GM12892 (cell line): ENCODE results near the gene KIAA1217.
A peak's percentile ranks its signal among the peaks of the same experiment; 100 is the strongest.

ENCODE experiments used
- DNase-seq: peaks from one replicate; pipeline ENCODE4 v3.0.0; 2011; ENCODE audit not compliant: insufficient read length
- FAIRE-seq: peaks from 2 replicates; lab custom pipeline; 2011; peaks lifted over from hg19 to GRCh38; lab: Jason Lieb, UNC
- POLR2A ChIP-seq: IDR thresholded peaks from 2 replicates; pipeline ENCODE4 v1.6.1; 2011; ENCODE audit warnings: low read depth, low read length, control low read depth
- POLR2AphosphoS5 ChIP-seq: IDR thresholded peaks from 2 replicates; pipeline ENCODE4 v1.6.1; 2011; ENCODE audit warnings: low read depth, low read length, control low read depth
- TAF1 ChIP-seq: IDR thresholded peaks from 2 replicates; pipeline ENCODE4 v1.6.1; 2011; ENCODE audit warnings: low read depth, mild to moderate bottlenecking, control low read depth, low read length, borderline replicate concordance

KIAA1217 gene

GRCh38 chr10:24496906-24497305, 288.0 kb downstream of the KIAA1217 start:
- FAIRE-seq (no peak), DNase-seq (no peak)

GRCh38 chr10:24501056-24501711, 292.2 kb downstream of the KIAA1217 start:
- TF ChIP-seq POLR2A = no peak
- TF ChIP-seq TAF1 = no peak
- no peak for TF ChIP-seq POLR2AphosphoS5
- no peak for DNase-seq

More at GRCh38 chr10:24496906-24497305, 288.0 kb downstream of the KIAA1217 start:
- TF ChIP-seq POLR2A (no peak), TAF1 (no peak), POLR2AphosphoS5 (no peak)

GRCh38 chr10:24502006-24502405, 293.1 kb downstream of the KIAA1217 start:
- TF ChIP-seq POLR2AphosphoS5 = no peak
- no peak for TF ChIP-seq TAF1
- TF ChIP-seq POLR2A = no peak
- DNase-seq (no peak), FAIRE-seq (no peak)

More at GRCh38 chr10:24501056-24501711, 292.2 kb downstream of the KIAA1217 start:
- no peak for FAIRE-seq

- FAIRE-seq = no peak
- TF ChIP-seq POLR2A (no peak), TAF1 (no peak), POLR2AphosphoS5 (no peak)
- no peak for DNase-seq
Measured at GRCh38 chr10:24502801-24503460, 294.0 kb downstream of the KIAA1217 start.

- TF ChIP-seq POLR2A = no peak
- TF ChIP-seq POLR2AphosphoS5 = no peak
- TF ChIP-seq TAF1 = no peak
Measured at GRCh38 chr10:24503461-24504320, 294.8 kb downstream of the KIAA1217 start.

GRCh38 chr10:24505759-24506158, 296.8 kb downstream of the KIAA1217 start:
- FAIRE-seq = no peak
- no peak for DNase-seq
- TF ChIP-seq POLR2AphosphoS5 (no peak), POLR2A (no peak), TAF1 (no peak)

More at GRCh38 chr10:24503461-24504320, 294.8 kb downstream of the KIAA1217 start:
- DNase-seq (peak; percentile 36), FAIRE-seq (peak; percentile 48)

DNA sequence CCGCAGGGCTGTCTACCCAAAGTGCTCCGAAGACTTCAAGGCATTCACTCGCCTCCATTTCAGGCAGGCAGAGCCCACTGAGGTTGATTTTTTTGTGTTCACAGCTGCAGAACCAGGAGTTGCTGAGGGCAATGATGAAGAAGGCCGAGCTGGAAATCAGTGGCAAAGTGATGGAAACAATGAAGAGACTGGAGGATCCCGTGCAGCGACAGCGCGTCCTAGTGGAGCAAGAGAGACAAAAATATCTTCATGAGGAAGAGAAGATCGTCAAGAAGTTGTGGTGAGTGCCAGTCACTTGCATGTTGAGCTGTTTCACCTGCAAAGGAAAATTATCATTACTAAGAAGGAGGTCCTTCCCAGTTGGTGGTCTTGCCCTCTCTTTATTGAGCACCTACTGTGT, 304.2 kb downstream of the KIAA1217 start:
- no peak for TF ChIP-seq TAF1
- no peak for TF ChIP-seq POLR2A
- no peak for TF ChIP-seq POLR2AphosphoS5
- FAIRE-seq = no peak
- no peak for DNase-seq

DNA sequence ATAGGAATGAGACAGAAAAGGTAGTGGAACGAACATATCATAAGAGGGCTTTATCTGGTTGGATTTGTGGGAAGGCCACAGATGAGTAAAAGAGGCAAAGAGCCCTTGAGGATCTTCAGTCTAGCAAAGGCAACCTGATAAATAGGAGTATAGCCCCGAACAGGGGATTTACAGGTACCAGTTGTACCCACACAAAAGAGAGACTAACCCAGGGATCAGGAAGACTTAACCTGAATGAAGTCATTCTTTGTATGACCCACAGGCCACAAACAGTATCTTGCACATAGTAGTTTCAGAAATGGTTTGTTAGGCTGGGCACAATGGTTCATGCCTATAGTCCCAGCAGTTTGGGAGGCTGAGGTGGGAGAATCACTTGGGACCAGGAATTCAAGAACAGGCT, 306.5 kb downstream of the KIAA1217 start:
- FAIRE-seq (no peak), DNase-seq (no peak)
- TF ChIP-seq POLR2A = no peak
- TF ChIP-seq POLR2AphosphoS5 = no peak
- TF ChIP-seq TAF1 = no peak

DNA sequence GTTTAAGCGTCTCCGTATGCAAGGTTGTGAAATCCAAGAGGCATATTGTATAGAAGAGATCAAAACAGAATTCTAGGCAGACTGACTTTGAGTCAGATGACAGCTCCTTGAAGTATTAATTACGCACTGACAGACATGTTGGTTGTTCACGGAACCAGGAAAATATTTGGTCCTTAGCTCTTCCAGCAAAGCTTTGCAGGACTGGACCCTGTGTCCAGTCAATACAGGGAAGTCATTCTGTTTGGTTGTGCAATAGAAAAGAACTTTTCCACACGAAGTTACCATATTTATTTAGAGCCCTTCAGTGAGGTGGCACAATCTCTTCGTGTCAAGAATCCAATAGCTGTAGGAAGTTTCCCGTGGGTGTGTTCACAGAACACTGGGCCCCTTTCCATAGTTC, 309.5 kb downstream of the KIAA1217 start:
- DNase-seq (no peak), FAIRE-seq (no peak)
- TF ChIP-seq TAF1 = no peak
- no peak for TF ChIP-seq POLR2A
- TF ChIP-seq POLR2AphosphoS5 = no peak

DNA sequence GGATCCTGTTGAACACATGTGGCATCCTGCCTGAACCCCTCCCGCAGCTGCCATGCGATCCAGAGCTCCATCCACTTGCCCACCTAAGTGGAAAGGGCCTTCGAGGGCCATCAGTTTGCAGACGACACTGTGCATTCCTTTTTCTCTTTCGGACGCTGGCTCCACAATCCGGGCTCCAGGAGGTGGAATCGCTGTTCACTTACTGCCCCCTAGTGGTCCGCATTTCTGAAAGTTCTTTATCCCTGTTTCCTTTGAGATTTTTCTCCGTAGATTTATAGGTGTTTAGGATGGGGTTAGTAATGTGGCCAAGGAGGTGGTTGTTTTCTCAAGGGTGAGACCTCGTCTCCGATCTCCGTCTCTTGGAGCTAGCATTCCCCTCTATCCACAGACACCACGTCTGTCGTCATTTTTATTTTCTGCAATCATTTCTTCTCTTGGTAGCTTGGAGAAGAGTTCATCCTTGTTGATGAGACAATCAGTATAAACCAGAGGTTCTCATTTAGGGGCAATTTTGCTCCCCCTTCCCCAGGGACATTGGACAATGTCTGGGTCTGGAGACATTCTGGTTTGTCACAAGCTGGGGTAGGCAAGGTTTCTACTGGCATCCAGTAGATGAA, 310.2 kb downstream of the KIAA1217 start:
- DNase-seq = peak; percentile 31
- FAIRE-seq = no peak
- TF ChIP-seq POLR2AphosphoS5 (no peak), TAF1 (no peak)

DNA sequence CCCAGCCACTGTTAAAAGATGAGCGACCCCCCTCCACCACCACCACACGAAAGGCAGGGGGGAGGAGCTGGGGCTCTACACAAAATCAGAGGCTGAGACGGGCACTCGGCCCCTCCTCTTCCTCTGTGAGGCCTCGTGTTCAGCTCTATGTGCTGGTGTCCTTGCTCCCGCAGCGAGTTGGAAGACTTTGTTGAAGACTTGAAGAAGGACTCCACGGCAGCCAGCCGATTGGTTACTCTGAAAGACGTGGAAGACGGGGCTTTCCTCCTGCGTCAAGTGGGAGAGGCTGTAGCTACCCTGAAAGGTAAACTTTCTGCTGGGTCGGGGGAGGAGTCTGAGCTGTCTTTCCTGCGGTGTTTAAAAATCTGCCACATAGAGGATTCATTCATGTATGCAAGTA, 311.0 kb downstream of the KIAA1217 start:
- DNase-seq = no peak
- no peak for FAIRE-seq
- no peak for TF ChIP-seq POLR2AphosphoS5
- TF ChIP-seq POLR2A = no peak
- TF ChIP-seq TAF1 = no peak

DNA sequence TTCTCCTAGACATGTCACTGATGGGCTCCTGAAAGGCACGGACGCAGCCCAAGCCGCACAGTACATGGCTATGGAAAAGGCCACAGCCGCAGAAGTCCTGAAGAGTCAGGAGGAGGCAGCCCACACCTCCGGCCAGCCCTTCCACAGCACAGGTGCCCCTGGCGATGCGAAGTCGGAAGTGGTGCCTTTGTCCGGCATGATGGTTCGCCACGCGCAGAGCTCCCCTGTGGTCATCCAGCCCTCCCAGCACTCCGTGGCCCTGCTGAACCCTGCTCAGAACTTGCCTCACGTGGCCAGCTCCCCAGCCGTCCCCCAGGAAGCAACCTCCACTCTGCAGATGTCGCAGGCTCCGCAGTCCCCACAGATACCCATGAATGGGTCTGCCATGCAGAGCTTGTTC, 315.4 kb downstream of the KIAA1217 start:
- DNase-seq (no peak), FAIRE-seq (no peak)
- TF ChIP-seq POLR2AphosphoS5 (no peak), TAF1 (no peak)
